Choroid plexus epithelial cell (primary cell): ENCODE results near the gene CCNE1.

Experiments used
- DNase-seq: peaks from one replicate; pipeline ENCODE4 v3.0.0-alpha.2; 2010; ENCODE audit warnings: low read depth
- H3K4me3 ChIP-seq: 2 replicates; pipeline ENCODE4 v1.5.1; 2011; ENCODE audit warnings: low read depth, mild to moderate bottlenecking, control low read depth, low read length, moderate library complexity
- TF ChIP-seq, protein P1 (sequence below): conservative IDR thresholded peaks from 2 replicates; pipeline ENCODE4 v1.5.1; 2011; ENCODE audit warnings: low read depth, mild to moderate bottlenecking, control low read depth, inconsistent platforms, low read length, moderate library complexity

Gene CCNE1

GRCh38 chr19:29866011-29866410 is 54.2 kb downstream of the CCNE1 start:
- TF ChIP-seq, protein P1, sequence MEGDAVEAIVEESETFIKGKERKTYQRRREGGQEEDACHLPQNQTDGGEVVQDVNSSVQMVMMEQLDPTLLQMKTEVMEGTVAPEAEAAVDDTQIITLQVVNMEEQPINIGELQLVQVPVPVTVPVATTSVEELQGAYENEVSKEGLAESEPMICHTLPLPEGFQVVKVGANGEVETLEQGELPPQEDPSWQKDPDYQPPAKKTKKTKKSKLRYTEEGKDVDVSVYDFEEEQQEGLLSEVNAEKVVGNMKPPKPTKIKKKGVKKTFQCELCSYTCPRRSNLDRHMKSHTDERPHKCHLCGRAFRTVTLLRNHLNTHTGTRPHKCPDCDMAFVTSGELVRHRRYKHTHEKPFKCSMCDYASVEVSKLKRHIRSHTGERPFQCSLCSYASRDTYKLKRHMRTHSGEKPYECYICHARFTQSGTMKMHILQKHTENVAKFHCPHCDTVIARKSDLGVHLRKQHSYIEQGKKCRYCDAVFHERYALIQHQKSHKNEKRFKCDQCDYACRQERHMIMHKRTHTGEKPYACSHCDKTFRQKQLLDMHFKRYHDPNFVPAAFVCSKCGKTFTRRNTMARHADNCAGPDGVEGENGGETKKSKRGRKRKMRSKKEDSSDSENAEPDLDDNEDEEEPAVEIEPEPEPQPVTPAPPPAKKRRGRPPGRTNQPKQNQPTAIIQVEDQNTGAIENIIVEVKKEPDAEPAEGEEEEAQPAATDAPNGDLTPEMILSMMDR: no peak
- H3K4me3 ChIP-seq: no peak overlapping the region
- no peak for DNase-seq

DNA sequence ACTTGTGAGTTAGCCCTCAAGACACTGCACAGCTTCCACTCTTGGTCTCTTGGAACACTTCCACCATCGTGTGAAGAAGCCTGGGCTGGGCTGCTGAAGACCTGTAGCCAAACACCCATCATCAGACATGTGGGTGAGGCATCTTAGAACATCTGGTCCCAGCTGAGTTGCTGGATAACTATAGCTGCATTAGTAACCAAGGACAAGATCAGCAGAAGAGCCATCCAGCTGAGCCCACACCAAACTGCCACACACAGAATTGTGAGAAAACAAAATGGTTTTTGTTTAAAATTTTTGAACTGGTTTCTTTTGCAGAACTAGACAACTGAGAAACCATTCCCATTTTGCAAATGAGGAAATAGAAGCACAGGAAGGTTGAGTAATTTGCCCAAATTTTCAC is 56.2 kb downstream of the CCNE1 start:
- no peak overlapping the region for H3K4me3 ChIP-seq
- DNase-seq: no peak
- TF ChIP-seq, protein P1: no peak

GRCh38 chr19:29871143-29871542 is 59.4 kb downstream of the CCNE1 start:
- DNase-seq: no peak
- H3K4me3 ChIP-seq: no peak overlapping the region
- TF ChIP-seq, protein P1: no peak

GRCh38 chr19:29872224-29872731 is 60.5 kb downstream of the CCNE1 start:
- DNase-seq: peak; percentile 26
- TF ChIP-seq, protein P1: peak; percentile 23
- no peak overlapping the region for H3K4me3 ChIP-seq

DNA sequence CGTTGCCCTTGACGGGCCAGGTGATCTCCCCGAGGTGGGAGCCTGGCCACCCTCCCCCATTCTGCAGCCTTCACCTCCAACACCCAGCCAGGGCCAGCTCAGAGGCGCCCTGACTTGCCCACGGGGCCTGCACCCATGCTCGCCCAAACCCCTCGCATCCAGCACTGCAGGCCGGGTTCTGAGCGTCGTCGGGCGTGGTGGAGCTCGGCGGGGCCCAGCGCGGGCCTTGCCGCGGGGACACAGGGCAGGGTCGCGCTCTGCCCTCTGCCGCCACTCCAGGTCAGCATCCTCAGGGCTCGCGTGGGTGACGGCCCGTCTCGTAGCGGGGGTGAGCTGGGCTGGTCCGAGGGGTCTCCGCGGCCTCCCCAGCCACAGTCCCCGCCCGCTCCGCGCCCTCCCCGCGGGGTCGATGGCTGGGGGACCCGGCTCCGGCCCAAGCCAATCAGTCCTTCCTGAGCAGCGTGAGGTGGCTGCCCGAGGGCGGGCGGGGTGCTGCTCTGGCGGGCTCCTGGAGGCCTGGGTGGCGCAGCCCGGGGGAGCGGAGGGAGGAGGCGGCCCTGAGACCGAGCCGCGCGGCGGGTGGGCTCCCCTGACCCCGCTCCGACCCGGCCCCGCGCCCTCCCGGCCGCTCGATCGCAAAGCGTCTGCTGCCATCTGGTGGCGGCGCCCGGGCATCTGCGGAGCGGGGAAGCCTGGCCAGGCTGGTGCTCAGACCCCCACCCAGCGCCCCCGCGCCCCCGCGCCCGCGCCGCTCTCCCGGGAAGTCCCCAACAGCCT is 61.4 kb downstream of the CCNE1 start:
- TF ChIP-seq, protein P1: peak; percentile 57
- peak overlapping the region; percentile 38 for H3K4me3 ChIP-seq
- peak; percentile 26 for DNase-seq
